Fibroblast of lung (primary cell): ENCODE measurements around the gene MAPT. TPM values are rescaled to one million over a fixed set of nuclear protein-coding genes. Genes with fewer than 3 reads are reported as not detected.
A peak's percentile ranks its signal among the peaks of the same experiment; 100 is the strongest.

Source experiments
- DNase-seq, 2 donors: peaks; one replicate each; pipeline versions ENCODE4 v3.0.0 to v3.0.0-alpha.2; 2010; ENCODE audit warnings: low read depth in 2 of 2
- H2AFZ ChIP-seq: 2 replicates; pipeline ENCODE4 v1.5.1; 2012; ENCODE audit warnings: low read length, control low read depth, inconsistent platforms
- H3K27ac ChIP-seq: 2 replicates; pipeline ENCODE4 v1.5.1; 2011; ENCODE audit warnings: low read length, control low read depth; ENCODE audit not compliant: insufficient read depth
- H3K27me3 ChIP-seq: 2 replicates; pipeline ENCODE4 v1.5.1; 2011; ENCODE audit warnings: mild to moderate bottlenecking, low read length; ENCODE audit not compliant: control insufficient read depth, insufficient read depth
- H3K36me3 ChIP-seq: 2 replicates; pipeline ENCODE4 v1.5.1; 2011; ENCODE audit warnings: low read length; ENCODE audit not compliant: control insufficient read depth, insufficient read depth
- H3K4me1 ChIP-seq: 2 replicates; pipeline ENCODE4 v1.5.1; 2011; ENCODE audit warnings: low read length; ENCODE audit not compliant: control insufficient read depth, insufficient read depth; ENCODE audit errors: extremely low read depth
- H3K4me2 ChIP-seq: 2 replicates; pipeline ENCODE4 v1.5.1; 2011; ENCODE audit warnings: low read length, control low read depth; ENCODE audit not compliant: insufficient read depth; ENCODE audit errors: extremely low read depth
- H3K4me3 ChIP-seq, 4 experiments: fragments of 200-600 bp in 1 of 4; sonication (generic) in 1 of 4; replicated peaks in 1 of 4; 2 replicates each; pipeline ENCODE4 v1.5.1; 2011 to 2016; ENCODE audit warnings: low read length in 4 of 4, low read depth in 3 of 4, mild to moderate bottlenecking in 3 of 4, control low read depth in 2 of 4, inconsistent platforms in 1 of 4, mixed read lengths in 1 of 4; ENCODE audit not compliant: insufficient read depth in 1 of 4; ENCODE audit errors: control extremely low read depth in 1 of 4
- H3K79me2 ChIP-seq: 2 replicates; pipeline ENCODE4 v1.5.1; 2012; ENCODE audit warnings: mild to moderate bottlenecking, low read length, inconsistent platforms; ENCODE audit not compliant: control insufficient read depth, insufficient read depth
- H3K9ac ChIP-seq: 2 replicates; pipeline ENCODE4 v1.5.1; 2011; ENCODE audit warnings: mild to moderate bottlenecking, low read length, control low read depth; ENCODE audit not compliant: insufficient read depth
- H3K9me3 ChIP-seq: 2 replicates; pipeline ENCODE4 v1.5.1; 2012; ENCODE audit warnings: low read depth, low read length; ENCODE audit not compliant: control insufficient read depth, insufficient read depth
- H4K20me1 ChIP-seq: 2 replicates; pipeline ENCODE4 v1.5.1; 2011; ENCODE audit warnings: low read length; ENCODE audit not compliant: control insufficient read depth, insufficient read depth; ENCODE audit errors: extremely low read depth
- CTCF ChIP-seq, 2 donors: IDR thresholded peaks in 1 of 2; conservative IDR thresholded peaks in 1 of 2; 1 replicate in 1 of 2; 2 replicates in 1 of 2; pipeline ENCODE4 v1.5.1; 2011 to 2012; ENCODE audit warnings: low read length in 2 of 2, control low read depth in 1 of 2, inconsistent platforms in 1 of 2, low read depth in 1 of 2, mild to moderate bottlenecking in 1 of 2
- EZH2 ChIP-seq: IDR thresholded peaks from 2 replicates; pipeline ENCODE4 v1.5.1; 2012; ENCODE audit warnings: low read length, control low read depth, mild to moderate bottlenecking; ENCODE audit errors: missing control alignments
- polyA plus RNA-seq, 2 donors: library from polyadenylated mRNA; depleted of rRNA in 1 of 2; stranded (reverse) in 1 of 2; unstranded in 1 of 2; fragments of >200 nt; gene quantifications; 2 replicates each; pipeline ENCODE4 v1.2.1, GENCODE V29; 2011 to 2012; ENCODE audit warnings: missing spikeins in 1 of 2
- total RNA-seq: library from RNA; depleted of rRNA; stranded (reverse); fragments of >200 nt; gene quantifications from 2 replicates; pipeline ENCODE4 v1.2.1, GENCODE V29; 2014

Gene MAPT
- total and polyA plus RNA-seq, 2 donors (not counting 1 experiment from before 2014, with no cell fraction given), result 0.09 to 0.50 TPM

DNA sequence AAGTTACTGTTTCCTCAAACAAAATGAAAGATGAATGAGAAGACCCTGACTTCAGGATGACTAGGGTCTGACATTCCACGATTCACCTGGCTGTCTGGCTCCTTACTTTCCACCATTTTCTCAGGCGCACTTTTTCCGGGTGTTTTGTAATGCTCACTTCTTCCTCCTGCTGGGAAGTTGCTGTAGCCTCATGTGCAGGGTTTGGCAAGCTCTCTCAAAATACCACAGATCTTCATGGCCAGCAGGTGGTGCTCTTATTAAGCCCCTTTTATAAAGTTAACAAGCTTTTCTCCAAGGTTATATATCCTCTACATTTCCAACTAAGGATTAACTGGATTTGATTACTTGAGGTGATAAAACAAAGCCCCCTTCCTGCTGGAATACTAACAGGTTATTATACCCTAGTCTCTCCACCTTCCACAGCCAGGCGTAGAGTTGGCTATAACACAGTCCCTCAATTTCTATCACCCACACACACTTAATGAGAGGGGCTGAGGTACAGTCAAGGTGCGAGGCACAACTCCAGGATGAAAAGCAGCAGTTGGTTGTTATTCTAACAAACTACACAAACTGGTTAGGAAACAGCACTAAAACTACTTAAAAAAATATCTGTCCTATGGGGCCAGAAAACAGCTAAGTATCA is 150.1 kb downstream of the MAPT start:
- Histone ChIP-seq H2AFZ (no peak overlapping the region), H3K9me3 (no peaks in the 10 kb centered on the region), H4K20me1 (no peaks in the 10 kb centered on the region), H3K4me1 (peaks cover 2% of the 10 kb centered on the region), H3K4me2 (no peak overlapping the region), H3K79me2 (no peaks in the 10 kb centered on the region), H3K27me3 (no peaks in the 10 kb centered on the region), H3K9ac (no peak overlapping the region), H3K27ac (no peak overlapping the region), H3K4me3 (no peak overlapping the region), H3K36me3 (peaks cover 4% of the 10 kb centered on the region)
- no peak for TF ChIP-seq EZH2
- peak; percentile 91 to 93 for TF ChIP-seq CTCF (conservative IDR thresholded peaks at IDR 0.05 in 1 of 2, IDR thresholded peaks at IDR 0.05 in 1 of 2; ENCODE audit: low read depth in 1 of 2, low read length in 2 of 2)
- peak; percentile 86 to 95 for DNase-seq

GRCh38 chr17:46044989-46045388 is 150.6 kb downstream of the MAPT start:
- TF ChIP-seq CTCF (conservative IDR thresholded peaks at IDR 0.05 in 1 of 2, IDR thresholded peaks at IDR 0.05 in 1 of 2; ENCODE audit: low read depth in 1 of 2, low read length in 2 of 2), result no peak
- TF ChIP-seq EZH2, result no peak
- Histone ChIP-seq H3K9me3 (no peaks in the 10 kb centered on the region), H3K9ac (no peak overlapping the region), H3K27me3 (no peaks in the 10 kb centered on the region), H2AFZ (no peak overlapping the region), H3K4me1 (peaks cover 2% of the 10 kb centered on the region), H4K20me1 (no peaks in the 10 kb centered on the region), H3K4me3 (no peak overlapping the region), H3K79me2 (no peaks in the 10 kb centered on the region), H3K36me3 (peaks cover 3% of the 10 kb centered on the region), H3K4me2 (no peak overlapping the region), H3K27ac (no peak overlapping the region)
- no peak for DNase-seq

- TF ChIP-seq CTCF (conservative IDR thresholded peaks at IDR 0.05 in 1 of 2, IDR thresholded peaks at IDR 0.05 in 1 of 2; ENCODE audit: low read depth in 1 of 2, low read length in 2 of 2) (no peak), EZH2 (no peak)
- peaks cover 5% of the 10 kb centered on the region for H3K36me3 ChIP-seq
- no peak overlapping the region for H3K9ac ChIP-seq
- H3K4me2 ChIP-seq, result no peak overlapping the region
- no peaks in the 10 kb centered on the region for H4K20me1 ChIP-seq
- H3K4me3 ChIP-seq, result no peak overlapping the region
- H3K4me1 ChIP-seq, result peaks cover 2% of the 10 kb centered on the region
- no peak overlapping the region for H2AFZ ChIP-seq
- no peak overlapping the region for H3K27ac ChIP-seq
- no peaks in the 10 kb centered on the region for H3K9me3 ChIP-seq
- H3K79me2 ChIP-seq, result no peaks in the 10 kb centered on the region
- no peaks in the 10 kb centered on the region for H3K27me3 ChIP-seq
- DNase-seq, result peak in 1 of 2 donors; percentile 15
Observed at GRCh38 chr17:46045639-46046038, 151.3 kb downstream of the MAPT start.
